Activated CD4-positive, alpha-beta T cell treated with anti-CD3 and anti-CD28 coated beads for 48 hours (primary cell): ENCODE data around the gene CAPZB.
"Not testable (repeated sequence)": the region's sequence is repeated elsewhere in the genome, so short reads cannot be mapped to it uniquely, and the experiment has no call there.

Experiments
- DNase-seq: peaks from one replicate; pipeline ENCODE4 v3.0.0-alpha.2; 2020

Gene CAPZB

DNA sequence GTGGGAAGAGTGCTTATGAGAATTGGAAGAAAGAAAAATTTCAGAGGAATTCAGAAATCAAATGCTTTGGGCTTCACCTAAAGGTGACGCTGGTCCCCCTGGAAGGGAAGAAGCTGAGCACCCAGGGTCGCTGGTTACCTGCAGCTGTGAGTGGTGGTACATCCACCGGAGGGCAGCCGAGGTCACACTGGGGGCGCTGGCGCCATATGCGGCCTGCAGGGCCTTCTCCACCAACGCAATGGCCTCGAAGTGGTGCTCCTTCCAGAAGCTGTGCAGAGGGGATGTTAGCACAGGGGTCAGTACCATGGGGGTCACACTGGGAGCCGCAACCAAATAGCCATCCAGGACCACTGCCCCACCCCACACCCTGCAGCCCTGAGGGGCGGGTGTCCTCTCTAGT is 179.5 kb downstream of the CAPZB start:
- DNase-seq, result no peak

DNA sequence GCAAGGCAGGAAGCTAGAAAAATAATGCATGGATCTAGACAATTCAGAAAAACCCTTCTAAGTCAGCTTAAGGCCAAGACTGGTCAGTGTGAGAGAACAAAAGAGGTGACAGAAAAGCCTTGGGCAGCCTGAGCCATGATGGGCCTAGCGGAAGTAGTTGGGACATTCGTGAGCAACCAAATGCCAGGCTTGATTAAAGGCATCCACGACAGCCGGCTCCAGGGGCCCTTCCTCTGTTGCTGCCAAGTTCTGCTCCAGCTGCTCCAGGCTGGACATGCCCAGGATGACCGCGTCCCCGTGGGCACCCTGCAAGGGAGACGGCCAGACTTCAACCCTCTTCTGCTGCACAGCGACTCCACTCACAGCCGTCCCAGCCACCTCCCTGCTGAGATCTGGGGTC is 181.3 kb downstream of the CAPZB start:
- DNase-seq, result not testable (repeated sequence)

DNA sequence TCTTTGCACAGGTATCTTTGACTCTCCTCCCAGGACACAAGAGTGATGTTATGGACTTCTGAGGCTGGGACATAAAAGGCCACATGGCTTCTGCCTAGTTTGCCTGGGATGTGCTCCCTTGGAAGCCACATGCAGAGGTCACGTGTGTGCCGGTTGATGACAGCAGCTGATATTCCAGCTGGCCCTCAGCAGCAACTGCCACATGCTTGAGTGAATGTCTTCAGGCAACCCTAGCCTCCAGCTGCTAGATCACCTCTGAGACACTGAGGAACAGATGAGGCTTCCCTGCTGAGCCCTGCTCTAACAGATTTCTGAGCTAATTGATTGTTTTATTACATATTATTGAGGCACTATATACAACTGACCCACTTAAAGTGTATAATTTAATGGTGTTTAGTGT is 185.1 kb downstream of the CAPZB start:
- DNase-seq, result no peak

DNA sequence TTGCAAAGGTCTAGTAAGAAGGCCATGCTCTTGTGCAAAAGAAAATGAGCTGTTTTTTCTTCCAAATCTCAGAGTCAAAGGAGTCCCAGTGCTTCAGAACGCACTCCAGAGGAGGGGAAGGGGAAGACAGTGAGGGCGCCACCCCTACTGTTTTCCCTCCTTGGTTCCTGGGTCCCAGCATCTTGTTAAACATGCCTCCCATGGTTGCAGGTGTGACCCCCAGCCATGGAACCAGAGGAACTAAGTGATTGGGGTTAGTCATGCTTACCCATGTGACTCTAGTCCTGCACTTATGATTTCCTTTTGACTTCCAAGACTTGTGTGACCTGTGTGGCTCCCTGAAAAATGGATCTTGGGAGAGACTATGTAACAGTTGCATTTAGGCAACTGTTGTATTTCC is 190.7 kb downstream of the CAPZB start:
- DNase-seq, result no peak

DNA sequence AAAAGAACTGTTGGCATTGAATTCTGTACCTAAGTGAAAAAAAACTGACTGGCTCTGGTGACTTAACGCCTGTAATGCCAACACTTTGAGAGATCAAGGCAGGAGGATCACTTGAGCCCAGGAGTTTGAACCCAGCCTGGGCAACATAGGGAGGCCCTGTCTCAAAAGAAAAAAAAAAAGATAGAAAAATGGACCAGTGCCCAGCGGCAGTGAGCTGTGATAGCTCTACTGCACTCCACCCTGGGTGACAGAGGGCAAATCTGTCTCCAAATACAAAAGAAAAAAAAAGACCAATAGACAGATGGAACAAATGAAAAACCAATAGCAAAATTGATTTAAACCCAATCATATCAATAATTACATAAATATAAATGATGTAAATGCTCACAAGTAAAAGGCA is 196.1 kb downstream of the CAPZB start:
- no peak for DNase-seq
